GM23338 (cell line): ENCODE measurements around the gene NCKAP5. TPM values are rescaled to one million over a fixed set of nuclear protein-coding genes. Genes with fewer than 3 reads are reported as not detected.

ENCODE experiments used
- CTCF ChIP-seq, 2 experiments: fragments of 200-600 bp in 1 of 2; sonication (generic) in 1 of 2; conservative IDR thresholded peaks; 2 replicates each; pipeline versions ENCODE4 v1.5.1 to v1.6.1; 2016 to 2017; ENCODE audit warnings: antibody characterized with exemption in 2 of 2, low read depth in 2 of 2, mild to moderate bottlenecking in 2 of 2, moderate library complexity in 1 of 2
- NANOG ChIP-seq: IDR thresholded peaks from 2 replicates; pipeline ENCODE4 v1.6.1; 2016; ENCODE audit warnings: antibody characterized with exemption, borderline replicate concordance
- POLR2AphosphoS5 ChIP-seq: IDR thresholded peaks from 2 replicates; pipeline ENCODE4 v1.6.1; 2016; ENCODE audit warnings: antibody characterized with exemption, low read depth
- REST ChIP-seq: IDR thresholded peaks from one replicate; pipeline ENCODE4 v1.6.1; 2018; ENCODE audit warnings: antibody characterized with exemption; ENCODE audit not compliant: unreplicated experiment
- ZNF331 ChIP-seq: fragments of 250-450 bp; sonication (Bioruptor Pico); IDR thresholded peaks from 2 replicates; pipeline ENCODE4 v1.5.0; 2020; ENCODE audit warnings: low read depth, mild to moderate bottlenecking, moderate library complexity
- ZNF462 ChIP-seq: fragments of 250-450 bp; sonication (Bioruptor Pico); IDR thresholded peaks from 2 replicates; pipeline ENCODE4 v1.5.0; 2020; ENCODE audit warnings: mild to moderate bottlenecking, moderate library complexity
- polyA plus RNA-seq: library from polyadenylated mRNA; unstranded; fragments of >200 nt; fragmentation: Nextera tagmentation; extraction: Ambion mirVana; gene quantifications from 2 replicates; pipeline ENCODE4 v1.2.1, GENCODE V29; 2016
- total RNA-seq: library from RNA; depleted of rRNA; stranded (reverse); fragments of >200 nt; shearing (Covaris generic); gene quantifications from 2 replicates; pipeline ENCODE4 v1.2.3, GENCODE V29; 2014

Gene NCKAP5
- total and polyA plus RNA-seq, 2 experiments from 2014 or later = 0.34 to 0.73 TPM

- no peak for TF ChIP-seq ZNF462 (CRISPR knock-in tag)
- TF ChIP-seq ZNF331 (CRISPR knock-in tag) = no peak
- TF ChIP-seq REST = no peak
- TF ChIP-seq POLR2AphosphoS5 = no peak
- no peak for TF ChIP-seq NANOG
- no peak for TF ChIP-seq CTCF (conservative IDR thresholded peaks at IDR 0.05; ENCODE audit: low read depth in 2 of 2)
Measured at GRCh38 chr2:132949108-132949507, 619.2 kb downstream of the NCKAP5 start (continued).
